GM23338 (cell line): ENCODE data around the gene UMOD.

Experiments used
- CREB1 ChIP-seq: fragments of 250-450 bp; sonication (Bioruptor Pico); IDR thresholded peaks from 2 replicates; pipeline ENCODE4 v1.5.0; 2020; ENCODE audit warnings: low read depth, mild to moderate bottlenecking, moderate library complexity
- CTCF ChIP-seq, 2 experiments: fragments of 200-600 bp in 1 of 2; sonication (generic) in 1 of 2; conservative IDR thresholded peaks; 2 replicates each; pipeline versions ENCODE4 v1.5.1 to v1.6.1; 2016 to 2017; ENCODE audit warnings: antibody characterized with exemption in 2 of 2, low read depth in 2 of 2, mild to moderate bottlenecking in 2 of 2, moderate library complexity in 1 of 2
- ETS1 ChIP-seq: IDR thresholded peaks from 2 replicates; pipeline ENCODE4 v1.6.1; 2016; ENCODE audit warnings: antibody characterized with exemption
- EZH2 ChIP-seq: fragments of 200-600 bp; sonication (generic); IDR thresholded peaks from one replicate; pipeline ENCODE4 v1.8.0; 2017; ENCODE audit warnings: antibody characterized with exemption, mild to moderate bottlenecking, low read depth; ENCODE audit not compliant: unreplicated experiment
- EZH2phosphoT487 ChIP-seq: fragments of 200-600 bp; sonication (generic); IDR thresholded peaks from one replicate; pipeline ENCODE4 v1.8.1; 2018; ENCODE audit warnings: antibody characterized with exemption; ENCODE audit not compliant: unreplicated experiment
- POLR2AphosphoS5 ChIP-seq: IDR thresholded peaks from 2 replicates; pipeline ENCODE4 v1.6.1; 2016; ENCODE audit warnings: antibody characterized with exemption, low read depth
- REST ChIP-seq: IDR thresholded peaks from one replicate; pipeline ENCODE4 v1.6.1; 2018; ENCODE audit warnings: antibody characterized with exemption; ENCODE audit not compliant: unreplicated experiment
- STAT1 ChIP-seq: IDR thresholded peaks from one replicate; pipeline ENCODE4 v1.6.1; 2016; ENCODE audit warnings: antibody characterized with exemption; ENCODE audit not compliant: unreplicated experiment
- ZNF114 ChIP-seq: fragments of 250-450 bp; sonication (Bioruptor Pico); IDR thresholded peaks from 2 replicates; pipeline ENCODE4 v1.5.0; 2020; ENCODE audit warnings: mild to moderate bottlenecking, moderate library complexity
- ZNF462 ChIP-seq: fragments of 250-450 bp; sonication (Bioruptor Pico); IDR thresholded peaks from 2 replicates; pipeline ENCODE4 v1.5.0; 2020; ENCODE audit warnings: mild to moderate bottlenecking, moderate library complexity

GRCh38 chr16:20307240-20307671 is 45.3 kb downstream of the UMOD start:
- TF ChIP-seq CTCF (conservative IDR thresholded peaks at IDR 0.05; ENCODE audit: low read depth in 2 of 2) (no peak), POLR2AphosphoS5 (no peak), ZNF114 (CRISPR knock-in tag) (no peak), EZH2 (no peak), STAT1 (no peak), CREB1 (CRISPR knock-in tag) (no peak), REST (no peak), ETS1 (no peak), EZH2phosphoT487 (no peak), ZNF462 (CRISPR knock-in tag) (no peak)
